SW 1271 (cell line): Measurements from ENCODE around the gene SH3GL1.

Experiments used
- DNase-seq, 2 experiments: peaks; one replicate each; lab custom pipeline; 2025; lab: John Stamatoyannopoulos, UW

Gene SH3GL1

DNA sequence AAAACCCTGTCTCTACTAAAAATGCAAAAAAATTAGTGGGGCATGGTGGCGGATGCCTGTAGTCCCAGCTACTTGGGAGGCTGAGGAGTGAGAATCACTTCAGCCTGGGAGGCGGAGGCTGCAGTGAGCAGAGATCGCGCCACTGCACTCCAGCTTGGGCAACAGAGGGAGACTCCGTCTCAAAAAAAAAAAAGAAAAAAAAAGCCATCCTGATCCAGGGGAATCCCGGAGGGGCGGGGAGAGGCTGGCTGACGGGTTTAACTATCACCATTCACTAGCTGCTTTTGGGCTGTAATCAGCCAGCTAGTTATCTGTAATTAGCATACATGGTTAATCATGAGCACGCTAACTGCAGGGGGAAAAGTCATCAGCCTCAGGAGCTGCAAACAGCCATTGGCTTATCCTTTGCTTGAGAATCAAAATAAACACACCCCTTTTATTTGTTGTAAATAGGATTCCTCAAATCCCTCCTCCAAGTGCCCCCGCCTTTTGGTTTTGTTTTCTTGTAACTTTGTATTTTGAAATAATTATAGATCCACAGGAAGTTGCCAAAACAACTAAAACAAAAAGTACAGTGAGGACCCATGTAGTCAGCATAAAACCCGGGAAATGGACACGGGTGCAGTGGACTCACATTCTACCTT, 86.4 kb downstream of the SH3GL1 start:
- DNase-seq, result no peak
